B cell (primary cell): ENCODE measurements around the gene CD274. TPM values are rescaled to one million over a fixed set of nuclear protein-coding genes. Genes with fewer than 3 reads are reported as not detected.

Source experiments
- ATAC-seq: fragments of 200-7000 bp; cut with Tn5 transposase; one replicate; pipeline ENCODE4 v1.10.0; 2021; ENCODE audit warnings: low read depth, mild to moderate bottlenecking, moderate number of reproducible peaks, moderate library complexity
- CTCF ChIA-PET: fragments of 350-600 bp; sonication (Branson Sonifier 250); formaldehyde crosslinking; loops from one replicate; lab custom pipeline; 2021; ENCODE audit warnings: antibody characterized with exemption, inconsistent platforms; lab: Charles Lee
- POLR2A ChIA-PET: fragments of 350-600 bp; sonication (Branson Sonifier 250); formaldehyde crosslinking; loops from one replicate; lab custom pipeline; 2021; ENCODE audit warnings: antibody characterized with exemption; lab: Charles Lee
- DNase-seq: peaks from one replicate; pipeline ENCODE4 v3.0.0; 2013
- H2AFZ ChIP-seq: 2 replicates; pipeline ENCODE4 v1.6.1; 2012; ENCODE audit warnings: mild to moderate bottlenecking, low read depth, low read length; ENCODE audit not compliant: insufficient read depth, poor library complexity, severe bottlenecking
- H3K27ac ChIP-seq, 2 donors: 1 replicate in 1 of 2; 2 replicates in 1 of 2; pipeline ENCODE4 v1.5.1; 2012 to 2013; ENCODE audit warnings: low read length in 2 of 2, mild to moderate bottlenecking in 2 of 2, moderate library complexity in 1 of 2
- H3K27me3 ChIP-seq, 4 experiments: fragments of 200-600 bp in 1 of 4; sonication (generic) in 1 of 4; replicated peaks in 1 of 4; 1 replicate in 2 of 4; 2 replicates in 2 of 4; pipeline versions ENCODE4 v1.6.1 to v1.7.0; 2013 to 2016; ENCODE audit warnings: low read length in 3 of 4, mild to moderate bottlenecking in 2 of 4, mixed read lengths in 1 of 4, moderate library complexity in 1 of 4; ENCODE audit not compliant: insufficient read depth in 4 of 4, control insufficient read depth in 3 of 4; ENCODE audit errors: control extremely low read depth in 1 of 4
- H3K36me3 ChIP-seq, 2 experiments: replicated peaks in 1 of 2; 1 replicate in 1 of 2; 2 replicates in 1 of 2; pipeline versions ENCODE4 v1.6.1 to v1.7.1; 2013; ENCODE audit warnings: low read length in 1 of 2; ENCODE audit not compliant: insufficient read depth in 2 of 2, control insufficient read depth in 1 of 2; ENCODE audit errors: control extremely low read depth in 1 of 2, extremely low read depth in 1 of 2
- H3K4me1 ChIP-seq, 2 donors: fragments of 200-600 bp in 1 of 2; sonication (generic) in 1 of 2; 1 replicate in 1 of 2; 2 replicates in 1 of 2; pipeline versions ENCODE4 v1.5.1 to v1.6.1; 2013 to 2017; ENCODE audit warnings: low read length in 2 of 2; ENCODE audit not compliant: control insufficient read depth in 2 of 2, insufficient read depth in 2 of 2
- H3K4me2 ChIP-seq: replicated peaks from 2 replicates; pipeline ENCODE3; 2012; ENCODE audit warnings: mild to moderate bottlenecking, low read depth, low read length; ENCODE audit not compliant: poor library complexity, severe bottlenecking
- H3K4me3 ChIP-seq, 5 experiments: fragments of 200-600 bp in 1 of 5; sonication (generic) in 1 of 5; 1 replicate in 3 of 5; 2 replicates in 2 of 5; pipeline versions ENCODE4 v1.5.1 to v1.7.0; 2011 to 2016; ENCODE audit warnings: low read length in 4 of 5, mild to moderate bottlenecking in 4 of 5, low read depth in 2 of 5, control low read depth in 1 of 5, moderate library complexity in 1 of 5; ENCODE audit not compliant: insufficient read depth in 1 of 5; ENCODE audit errors: control extremely low read depth in 1 of 5, extremely low read depth in 1 of 5
- H3K79me2 ChIP-seq: fragments of 200-600 bp; sonication (generic); one replicate; pipeline ENCODE4 v1.6.0; 2016; ENCODE audit warnings: low read length; ENCODE audit not compliant: control insufficient read depth, insufficient read depth
- H3K9ac ChIP-seq: fragments of 200-600 bp; sonication (generic); 2 replicates; pipeline ENCODE4 v1.6.1; 2017; ENCODE audit warnings: mild to moderate bottlenecking, low read length, moderate library complexity
- H3K9me3 ChIP-seq, 3 donors: one replicate each; pipeline versions ENCODE4 v1.6.1 to v1.7.1; 2013; ENCODE audit warnings: low read length in 2 of 3; ENCODE audit not compliant: control insufficient read depth in 2 of 3, insufficient read depth in 1 of 3; ENCODE audit errors: control extremely low read depth in 1 of 3
- H4K20me1 ChIP-seq: 2 replicates; pipeline ENCODE4 v1.6.0; 2012; ENCODE audit warnings: mild to moderate bottlenecking, low read length; ENCODE audit not compliant: insufficient read depth, control insufficient read depth, poor library complexity, severe bottlenecking
- H3K27ac Mint-ChIP-seq: one replicate; pipeline ENCODE4 v1.8.0; 2021; ENCODE audit warnings: mixed read lengths
- H3K27me3 Mint-ChIP-seq: one replicate; pipeline ENCODE4 v1.8.0; 2021; ENCODE audit warnings: mixed read lengths
- H3K4me1 Mint-ChIP-seq: one replicate; pipeline ENCODE4 v1.8.0; 2021; ENCODE audit warnings: mixed read lengths
- H3K4me3 Mint-ChIP-seq: one replicate; pipeline ENCODE4 v1.8.0; 2021; ENCODE audit warnings: mixed read lengths
- H3K9me3 Mint-ChIP-seq: one replicate; pipeline ENCODE4 v1.8.0; 2022; ENCODE audit warnings: mixed read lengths; ENCODE audit not compliant: insufficient read depth
- CTCF ChIP-seq: fragments of 200-600 bp; IDR thresholded peaks from one replicate; pipeline ENCODE4 v1.8.0; 2022; ENCODE audit warnings: antibody characterized with exemption, mild to moderate bottlenecking
- EZH2 ChIP-seq: IDR thresholded peaks from 2 replicates; pipeline ENCODE4 v1.6.1; 2012; ENCODE audit warnings: borderline replicate concordance, low read depth, mild to moderate bottlenecking, moderate library complexity, low read length; ENCODE audit not compliant: insufficient read depth, poor library complexity, severe bottlenecking
- WGBS: methylation state at CpG from one replicate; pipeline ENCODE4 v1.1.5; 2013; ENCODE audit warnings: missing lambda C conversion rate; ENCODE audit not compliant: insufficient coverage; 5-methylcytosine and 5-hydroxymethylcytosine counted together
- intact Hi-C: fragments of 100-400 bp; cut with micrococcal nuclease; formaldehyde crosslinking; loops from one replicate; pipeline ENCODE4 v1.10.0; 2022
- polyA plus RNA-seq: library from polyadenylated mRNA; depleted of rRNA; stranded (reverse); fragments of >200 nt; gene quantifications from 2 replicates; pipeline ENCODE4 v1.2.3, GENCODE V29; 2012
- total RNA-seq, 2 donors: library from RNA; stranded (reverse); fragments of 120-200 nt in 1 of 2; gene quantifications; 1 replicate in 1 of 2; 2 replicates in 1 of 2; pipeline versions ENCODE4 v1.2.3 to v1.2.4, GENCODE V29; 2013 to 2022

Gene CD274
- total and polyA plus RNA-seq, 2 donors (not counting 1 experiment from before 2014, with no cell fraction given): 1.4 to 7.0 TPM

DNA sequence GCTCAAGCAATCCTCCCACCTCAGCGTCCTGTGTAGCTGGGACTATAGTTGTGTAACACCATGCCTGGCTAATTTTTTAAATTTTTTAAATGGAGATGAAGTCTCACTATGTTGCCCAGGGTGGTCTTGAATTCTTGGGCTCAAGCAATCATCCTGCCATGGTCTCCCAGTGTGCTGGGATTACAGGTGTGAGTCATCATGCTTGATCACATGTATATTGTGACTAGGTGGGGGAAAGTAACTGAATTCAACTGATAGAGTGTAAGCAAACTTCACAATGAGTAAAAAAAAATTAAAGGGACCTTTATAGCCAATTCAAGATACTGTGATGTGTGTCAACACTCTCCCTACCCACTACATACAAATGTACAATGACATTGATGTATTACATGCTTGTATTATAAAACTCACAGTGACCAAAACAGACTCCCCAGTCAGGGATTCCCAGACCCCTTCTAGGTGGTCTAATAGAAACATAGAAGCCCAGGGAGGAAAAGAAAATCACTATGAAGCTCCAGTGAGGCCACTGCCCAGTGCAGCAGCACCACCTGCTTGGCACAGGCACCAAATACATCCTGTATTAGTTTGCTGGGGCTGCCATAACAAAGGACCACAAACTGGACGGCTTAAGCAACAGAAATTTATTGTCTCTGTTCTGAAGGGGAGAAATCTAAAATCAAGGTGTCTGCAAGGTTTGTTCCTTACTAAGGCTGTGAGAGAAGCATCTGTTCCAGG, 21.4 kb upstream of the CD274 start:
- no peak overlapping the region for H3K9ac ChIP-seq
- DNase-seq (no peak), ATAC-seq (no peak)
- no peaks in the 10 kb centered on the region for H4K20me1 ChIP-seq
- H3K27ac ChIP-seq: no peak overlapping the region
- no peak overlapping the region for H3K4me2 ChIP-seq
- intact Hi-C loops: no loop called here
- TF ChIP-seq CTCF (no peak), EZH2 (no peak)
- no peaks in the 10 kb centered on the region for H3K9me3 Mint-ChIP-seq
- H3K4me1 ChIP-seq: no peaks in the 10 kb centered on the region
- H3K79me2 ChIP-seq: peaks cover 3% of the 10 kb centered on the region
- no peak overlapping the region for H3K4me3 Mint-ChIP-seq
- no peak overlapping the region for H3K4me3 ChIP-seq
- H3K27ac Mint-ChIP-seq: no peak overlapping the region
- H3K36me3 ChIP-seq: peaks cover 4 to 6% of the 10 kb centered on the region in 2 experiments
- WGBS: no CpG with 5 or more reads among the region's 2 CpGs
- H3K27me3 Mint-ChIP-seq: no peaks in the 10 kb centered on the region
- POLR2A ChIA-PET: interaction anchor here (0.6 kb wide), 1 partner anchor 172 kb away, joined by 3 read pairs; no protein-coding TSS in a partner anchor
- no peaks in the 10 kb centered on the region for H3K9me3 ChIP-seq
- H3K4me1 Mint-ChIP-seq: no peaks in the 10 kb centered on the region
- no peak overlapping the region for H2AFZ ChIP-seq
- H3K27me3 ChIP-seq: no peaks in the 10 kb centered on the region
- CTCF ChIA-PET: interaction anchor here (0.9 to 2.3 kb wide), 5 partner anchors 13 to 667 kb away, joined by 3 to 8 read pairs (median 3); no protein-coding TSS in a partner anchor

DNA sequence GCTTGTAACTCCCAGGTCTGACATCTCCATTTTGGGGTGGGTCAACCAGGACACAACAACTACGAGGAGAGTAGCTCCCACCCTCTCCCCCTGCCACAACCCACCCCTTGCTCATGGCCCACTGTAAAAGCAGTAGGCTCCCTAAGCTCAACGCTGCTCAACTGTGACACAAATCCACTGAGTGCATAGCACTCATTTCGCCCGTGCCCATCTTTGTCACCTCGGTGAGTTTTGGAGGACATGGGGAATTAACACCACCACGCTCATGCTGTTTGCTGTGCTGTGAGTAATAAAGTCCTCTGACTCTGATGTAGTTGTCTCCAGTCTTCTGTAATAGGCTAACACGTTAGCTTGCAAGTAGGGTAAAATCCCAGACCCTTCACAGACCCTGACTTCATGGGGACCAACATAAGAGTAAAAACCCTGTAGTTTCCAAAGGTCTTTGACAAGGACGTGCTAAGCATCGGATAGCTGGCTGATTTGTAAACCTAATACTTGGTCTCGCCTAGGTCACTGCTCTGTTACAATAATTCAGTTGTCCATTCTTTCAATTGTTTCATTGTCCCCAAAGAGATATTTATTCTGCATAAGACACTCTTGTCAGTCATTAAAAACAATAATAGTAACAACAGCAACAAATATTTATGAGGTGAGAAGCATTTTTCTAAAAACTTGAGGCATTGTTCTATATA, 20.3 kb upstream of the CD274 start:
- WGBS: 87% methylated on average over 9 of the region's 10 CpGs
- Histone ChIP-seq H3K4me1 (no peaks in the 10 kb centered on the region), H3K27me3 (no peaks in the 10 kb centered on the region), H3K27ac (no peak overlapping the region), H2AFZ (no peak overlapping the region), H4K20me1 (no peaks in the 10 kb centered on the region), H3K79me2 (peaks cover 3% of the 10 kb centered on the region), H3K36me3 (peaks cover 4 to 6% of the 10 kb centered on the region in 2 experiments), H3K9me3 (no peaks in the 10 kb centered on the region), H3K4me3 (no peak overlapping the region), H3K9ac (no peak overlapping the region), H3K4me2 (no peak overlapping the region)
- H3K4me3 Mint-ChIP-seq: no peak overlapping the region
- intact Hi-C loops: no loop called here
- ATAC-seq: no peak
- no peak for DNase-seq
- POLR2A ChIA-PET: no interaction called here
- CTCF ChIA-PET: interaction anchor here (1.1 to 2.3 kb wide), 3 partner anchors 12 to 668 kb away, joined by 3 to 8 read pairs (median 4); no protein-coding TSS in a partner anchor
- TF ChIP-seq CTCF (no peak), EZH2 (no peak)
- no peaks in the 10 kb centered on the region for H3K9me3 Mint-ChIP-seq
- no peaks in the 10 kb centered on the region for H3K27me3 Mint-ChIP-seq
- no peak overlapping the region for H3K27ac Mint-ChIP-seq
- H3K4me1 Mint-ChIP-seq: no peaks in the 10 kb centered on the region
